Upper lobe of left lung (tissue), 6 donors: ENCODE measurements around the gene COQ5. TPM values are rescaled to one million over a fixed set of nuclear protein-coding genes. Genes with fewer than 3 reads are reported as not detected.

Experiments
- ATAC-seq, 2 donors: fragments of 200-7000 bp; cut with Tn5 transposase; one replicate each; pipeline ENCODE4 v1.9.1; 2022; ENCODE audit warnings: mild to moderate bottlenecking in 2 of 2, moderate library complexity in 2 of 2; ENCODE audit not compliant: low FRiP score in 2 of 2
- DNase-seq, 2 donors: peaks; one replicate each; pipeline ENCODE4 v3.0.0-alpha.2; 2019 to 2020
- H3K27ac ChIP-seq, 4 donors: fragments of 200-600 bp; sonication (generic); one replicate each; pipeline ENCODE4 v1.5.1; 2016 to 2019
- H3K27me3 ChIP-seq, 4 donors: fragments of 200-600 bp; sonication (generic); one replicate each; pipeline ENCODE4 v1.5.1; 2017 to 2019
- H3K36me3 ChIP-seq, 4 donors: fragments of 200-600 bp; sonication (generic); one replicate each; pipeline ENCODE4 v1.5.1; 2016 to 2019
- H3K4me1 ChIP-seq, 4 donors: fragments of 200-600 bp; sonication (generic); one replicate each; pipeline ENCODE4 v1.5.1; 2018 to 2019
- H3K4me3 ChIP-seq, 4 donors: fragments of 200-600 bp; sonication (generic); one replicate each; pipeline ENCODE4 v1.5.1; 2017 to 2019; ENCODE audit warnings: mild to moderate bottlenecking in 2 of 4, moderate library complexity in 1 of 4
- H3K9me3 ChIP-seq, 4 donors: fragments of 200-600 bp; sonication (generic); one replicate each; pipeline ENCODE4 v1.5.1; 2018 to 2019
- CTCF ChIP-seq, 6 experiments: fragments of 450-650 bp in 4 of 6; fragments of 200-600 bp in 2 of 6; sonication (generic) in 2 of 6; IDR thresholded peaks; one replicate each; pipeline ENCODE4 v1.5.1; 2016 to 2019; ENCODE audit warnings: antibody characterized with exemption in 6 of 6
- EP300 ChIP-seq, 4 donors: sonication (generic); formaldehyde crosslinking; IDR thresholded peaks; one replicate each; pipeline ENCODE4 v1.5.1; 2017; ENCODE audit warnings: antibody characterized with exemption in 4 of 4, control low read depth in 2 of 4
- POLR2A ChIP-seq, 4 donors: fragments of 450-650 bp; IDR thresholded peaks; one replicate each; pipeline ENCODE4 v1.5.1; 2016 to 2017; ENCODE audit warnings: antibody characterized with exemption in 4 of 4, mild to moderate bottlenecking in 2 of 4
- POLR2AphosphoS5 ChIP-seq, 2 donors: sonication (generic); formaldehyde crosslinking; IDR thresholded peaks; one replicate each; pipeline ENCODE4 v1.5.1; 2017; ENCODE audit warnings: antibody characterized with exemption in 2 of 2
- WGBS, 2 donors: methylation state at CpG; one replicate each; pipeline ENCODE4 v1.1.5; 2017 to 2018; 5-methylcytosine and 5-hydroxymethylcytosine counted together
- total RNA-seq, 6 donors: library from RNA; depleted of rRNA in 4 of 6; stranded (reverse); fragments of >200 nt in 4 of 6; gene quantifications; one replicate each; pipeline versions ENCODE4 v1.1.0 to v1.2.1, GENCODE V29; 2016 to 2021
- donor health status: DM: no; HTN: no; CAD: no; lungs with moderate emphysema.
- donor health status: DM: no; HTN: yes; CAD: no; lungs with severe emphysema.

The COQ5 gene
- total RNA-seq, 6 donors from 2014 or later = 7.5 to 26.0 (median 16.3) TPM

- Histone ChIP-seq H3K4me1 (peaks cover 24 to 38% (median 30%) of the 10 kb centered on the region in 4 donors), H3K9me3 (no peaks in the 10 kb centered on the region), H3K36me3 (peaks cover 8 to 29% (median 16%) of the 10 kb centered on the region in 4 donors), H3K4me3 (peak within 1 kb of the TSS; percentile 64 to 93 (median 88)), H3K27ac (peak within 1 kb of the TSS; percentile 93 to 98 (median 95)), H3K27me3 (no peaks in the 10 kb centered on the region)
- WGBS, 2 donors = 0 to 4% methylated on average over 18 to 29 of the region's 88 CpGs
- TF ChIP-seq POLR2AphosphoS5 (IDR thresholded peaks at IDR 0.05) = peak; percentile 86 to 92
- peak; percentile 85 to 98 (median 97) for TF ChIP-seq CTCF (IDR thresholded peaks at IDR 0.05)
- TF ChIP-seq POLR2A (IDR thresholded peaks at IDR 0.05) = peak in 3 of 4 donors; percentile 70 to 85 (median 85)
- TF ChIP-seq EP300 (IDR thresholded peaks at IDR 0.05) = peak in 1 of 4 donors; percentile 46
- DNase-seq (peak; percentile 97 to 100), ATAC-seq (peak; percentile 96 to 97)
These were observed 59.4 kb downstream of the COQ5 start, which contains the start of gene SRSF9 for GRCh38 chr12:120469450-120470149. TSS of gene SRSF9 (minus strand) at chr12:120469748. CDS start at chr12:120469609, 139 bp downstream.

DNA sequence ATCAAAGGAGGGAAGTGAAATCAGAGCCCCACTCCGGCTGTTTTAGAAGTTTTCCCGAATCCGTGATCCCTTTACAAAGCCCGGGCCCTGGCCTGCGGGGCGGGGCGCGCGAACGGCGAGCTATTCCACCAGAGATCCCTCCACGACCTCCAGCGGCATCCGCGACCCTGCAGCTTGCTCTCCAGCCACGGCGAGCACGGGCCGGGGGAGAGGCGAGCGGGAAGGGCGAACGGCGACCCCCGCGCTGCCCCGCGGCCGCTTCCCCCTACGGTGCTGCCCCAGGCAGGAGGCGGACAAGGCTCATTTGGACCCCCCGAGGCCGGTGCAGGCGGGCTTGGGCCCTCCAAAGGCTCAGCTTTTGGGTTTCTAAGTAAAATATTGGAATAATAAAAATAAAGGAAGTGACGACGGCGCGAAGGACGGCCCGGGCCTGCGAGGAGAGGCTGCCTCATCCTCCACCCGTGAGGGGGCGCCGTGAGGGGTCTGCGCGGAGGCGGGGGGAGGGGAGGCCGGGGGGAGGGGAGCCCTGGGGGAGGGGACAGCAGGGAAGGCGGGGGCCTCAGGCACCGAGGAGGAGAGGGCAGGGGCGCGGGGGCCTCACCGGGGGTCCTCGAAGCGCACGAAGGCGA, 60.0 kb downstream of the COQ5 start:
- WGBS, 2 donors = 0 to 1% methylated on average over 21 to 28 of the region's 57 CpGs
- no peak for TF ChIP-seq CTCF (IDR thresholded peaks at IDR 0.05)
- no peak for TF ChIP-seq EP300 (IDR thresholded peaks at IDR 0.05)
- TF ChIP-seq POLR2AphosphoS5 (IDR thresholded peaks at IDR 0.05) = no peak
- no peak for TF ChIP-seq POLR2A (IDR thresholded peaks at IDR 0.05)
- DNase-seq (peak; percentile 34 to 90), ATAC-seq (peak; percentile 21 to 56)
- H3K36me3 ChIP-seq = peaks cover 10 to 36% (median 22%) of the 10 kb centered on the region in 4 donors
- H3K27ac ChIP-seq = peak overlapping the region; percentile 93 to 98 (median 95)
- H3K27me3 ChIP-seq = no peaks in the 10 kb centered on the region
- H3K4me1 ChIP-seq = peaks cover 24 to 38% (median 30%) of the 10 kb centered on the region in 4 donors
- no peaks in the 10 kb centered on the region for H3K9me3 ChIP-seq
- peak overlapping the region; percentile 64 to 93 (median 88) for H3K4me3 ChIP-seq

DNA sequence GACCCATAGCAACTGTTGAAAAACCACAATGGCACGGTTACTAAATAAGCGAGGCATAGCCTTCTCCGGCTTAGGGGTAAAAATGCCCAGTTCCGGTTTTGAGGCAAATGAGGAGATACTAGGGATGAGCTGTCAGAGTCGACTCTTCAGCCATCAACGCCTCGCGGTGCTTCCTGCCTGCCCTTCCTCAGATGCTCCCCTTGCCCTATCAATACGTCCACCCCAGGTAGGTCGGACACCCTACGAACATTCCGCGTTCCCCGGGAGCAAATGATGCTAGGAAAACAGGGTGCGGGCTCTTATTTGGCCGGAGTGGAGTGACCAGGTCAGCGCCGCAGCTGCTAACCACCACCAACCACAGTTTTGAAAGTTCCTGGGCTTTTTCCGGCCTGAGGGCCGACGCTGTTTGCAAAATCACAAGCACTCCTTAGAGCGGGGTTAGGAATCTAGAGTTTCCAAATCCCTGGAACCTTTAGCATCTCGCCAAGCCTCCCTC, 60.6 kb downstream of the COQ5 start:
- Histone ChIP-seq H3K4me1 (peaks cover 24 to 38% (median 30%) of the 10 kb centered on the region in 4 donors), H3K36me3 (peaks cover 10 to 42% (median 28%) of the 10 kb centered on the region in 4 donors), H3K27me3 (no peaks in the 10 kb centered on the region), H3K9me3 (no peaks in the 10 kb centered on the region), H3K4me3 (peak overlapping the region; percentile 64 to 93 (median 88)), H3K27ac (peak overlapping the region; percentile 93 to 98 (median 95))
- 1% methylated on average over 19 to 23 of the region's 23 CpGs for WGBS, 2 donors
- peak in 3 of 4 donors; percentile 9 to 31 (median 21) for TF ChIP-seq POLR2A (IDR thresholded peaks at IDR 0.05)
- no peak for TF ChIP-seq CTCF (IDR thresholded peaks at IDR 0.05)
- TF ChIP-seq POLR2AphosphoS5 (IDR thresholded peaks at IDR 0.05) = no peak
- TF ChIP-seq EP300 (IDR thresholded peaks at IDR 0.05) = no peak
- ATAC-seq (peak; percentile 48 to 58), DNase-seq (peak in 1 of 2 donors; percentile 69)

DNA sequence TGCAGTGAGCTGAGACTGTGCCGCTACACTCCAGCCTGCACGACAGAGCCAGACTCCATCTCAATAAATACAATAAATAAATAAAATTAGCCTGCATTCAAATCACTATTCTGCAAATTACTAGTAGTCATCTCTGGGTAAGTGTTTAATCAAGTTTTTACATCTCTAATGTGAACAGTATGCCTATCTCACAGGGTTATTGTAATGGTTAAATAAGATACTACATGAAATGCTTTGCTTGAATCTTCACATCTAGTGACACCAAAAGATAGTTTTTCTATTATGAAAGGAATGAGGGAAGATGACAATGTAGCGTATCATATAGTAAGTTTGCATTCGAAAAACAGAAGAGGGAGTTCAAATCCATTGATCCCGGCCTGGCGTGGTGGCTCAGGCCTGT, 61.5 kb downstream of the COQ5 start:
- no peak for ATAC-seq
- H3K36me3 ChIP-seq = peaks cover 17 to 51% (median 37%) of the 10 kb centered on the region in 4 donors
- H3K27me3 ChIP-seq = no peaks in the 10 kb centered on the region
- H3K27ac ChIP-seq = no peak overlapping the region
- peaks cover 24 to 38% (median 30%) of the 10 kb centered on the region in 4 donors for H3K4me1 ChIP-seq
- no peaks in the 10 kb centered on the region for H3K9me3 ChIP-seq
- no peak for DNase-seq
- no peak overlapping the region for H3K4me3 ChIP-seq
- TF ChIP-seq CTCF (IDR thresholded peaks at IDR 0.05) (no peak), POLR2AphosphoS5 (IDR thresholded peaks at IDR 0.05) (no peak), POLR2A (IDR thresholded peaks at IDR 0.05) (no peak), EP300 (IDR thresholded peaks at IDR 0.05) (no peak)
- WGBS, 2 donors = 93 to 96% methylated on average over 6 of the region's 6 CpGs
